ENCODE results near the gene ZNF311. TPM values are rescaled to one million over a fixed set of nuclear protein-coding genes. Genes with fewer than 3 reads are reported as not detected.

ZNF311 gene
- total and polyA plus RNA-seq, 9 of the 15 experiments (the other 6 are each of a cell fraction or from before 2014, with no cell fraction given) = 5.1 to 10.0 (median 7.5) TPM

DNA sequence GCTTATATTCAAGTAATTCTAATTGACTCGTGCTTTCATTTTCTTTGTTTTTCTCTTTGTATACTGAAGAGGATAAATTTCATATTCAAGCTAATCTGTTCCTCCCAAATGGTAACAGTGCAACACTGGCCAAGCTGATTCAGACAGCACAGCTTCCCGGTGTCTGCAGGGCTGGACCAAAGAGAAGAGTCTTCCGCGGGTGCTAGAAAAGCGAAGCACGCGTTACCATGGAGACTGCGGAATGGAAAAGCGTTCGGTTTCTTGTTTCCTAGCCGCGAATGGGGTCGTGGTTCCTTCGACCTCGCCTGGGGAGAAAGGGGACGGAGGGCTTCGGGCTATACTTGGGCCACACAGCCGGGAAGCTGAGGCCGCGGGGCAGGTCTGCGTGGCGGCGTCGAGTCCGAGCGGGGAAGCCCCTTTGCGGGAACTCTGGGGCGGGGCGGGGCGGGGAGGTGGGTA lies 6.2 kb upstream of the ZNF311 start (continued):
- TF ChIP-seq MAZ (CRISPR knock-in tag; conservative IDR thresholded peaks at IDR 0.05 in 1 of 2, IDR thresholded peaks at IDR 0.05 in 1 of 2) (peak in 1 of 2 experiments; percentile 40; a peak in 2 of 4 replicates), TGIF2 (CRISPR knock-in tag; IDR thresholded peaks at IDR 0.05) (no peak), BHLHE40 (IDR thresholded peaks at IDR 0.05; ENCODE audit: low read length) (peak; percentile 38; the same call in 1 of the 2 replicates), PTRF (tag; IDR thresholded peaks at IDR 0.05) (no peak), CHCHD3 (CRISPR knock-in tag; IDR thresholded peaks at IDR 0.05) (no peak), HMG20B (CRISPR knock-in tag; IDR thresholded peaks at IDR 0.05) (no peak), XRCC4 (IDR thresholded peaks at IDR 0.05; ENCODE audit: extremely low read depth, insufficient read depth, insufficient read length) (no peak), ZNF146 (CRISPR knock-in tag; IDR thresholded peaks at IDR 0.05; ENCODE audit: unreplicated experiment) (no peak), ZNF184 (CRISPR knock-in tag; IDR thresholded peaks at IDR 0.05) (no peak), ZNF668 (CRISPR knock-in tag; IDR thresholded peaks at IDR 0.05) (no peak)
- TF ChIP-seq, protein P1, sequence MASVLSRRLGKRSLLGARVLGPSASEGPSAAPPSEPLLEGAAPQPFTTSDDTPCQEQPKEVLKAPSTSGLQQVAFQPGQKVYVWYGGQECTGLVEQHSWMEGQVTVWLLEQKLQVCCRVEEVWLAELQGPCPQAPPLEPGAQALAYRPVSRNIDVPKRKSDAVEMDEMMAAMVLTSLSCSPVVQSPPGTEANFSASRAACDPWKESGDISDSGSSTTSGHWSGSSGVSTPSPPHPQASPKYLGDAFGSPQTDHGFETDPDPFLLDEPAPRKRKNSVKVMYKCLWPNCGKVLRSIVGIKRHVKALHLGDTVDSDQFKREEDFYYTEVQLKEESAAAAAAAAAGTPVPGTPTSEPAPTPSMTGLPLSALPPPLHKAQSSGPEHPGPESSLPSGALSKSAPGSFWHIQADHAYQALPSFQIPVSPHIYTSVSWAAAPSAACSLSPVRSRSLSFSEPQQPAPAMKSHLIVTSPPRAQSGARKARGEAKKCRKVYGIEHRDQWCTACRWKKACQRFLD (CRISPR knock-in tag; IDR thresholded peaks at IDR 0.05) = no peak
- TF ChIP-seq, protein P2, sequence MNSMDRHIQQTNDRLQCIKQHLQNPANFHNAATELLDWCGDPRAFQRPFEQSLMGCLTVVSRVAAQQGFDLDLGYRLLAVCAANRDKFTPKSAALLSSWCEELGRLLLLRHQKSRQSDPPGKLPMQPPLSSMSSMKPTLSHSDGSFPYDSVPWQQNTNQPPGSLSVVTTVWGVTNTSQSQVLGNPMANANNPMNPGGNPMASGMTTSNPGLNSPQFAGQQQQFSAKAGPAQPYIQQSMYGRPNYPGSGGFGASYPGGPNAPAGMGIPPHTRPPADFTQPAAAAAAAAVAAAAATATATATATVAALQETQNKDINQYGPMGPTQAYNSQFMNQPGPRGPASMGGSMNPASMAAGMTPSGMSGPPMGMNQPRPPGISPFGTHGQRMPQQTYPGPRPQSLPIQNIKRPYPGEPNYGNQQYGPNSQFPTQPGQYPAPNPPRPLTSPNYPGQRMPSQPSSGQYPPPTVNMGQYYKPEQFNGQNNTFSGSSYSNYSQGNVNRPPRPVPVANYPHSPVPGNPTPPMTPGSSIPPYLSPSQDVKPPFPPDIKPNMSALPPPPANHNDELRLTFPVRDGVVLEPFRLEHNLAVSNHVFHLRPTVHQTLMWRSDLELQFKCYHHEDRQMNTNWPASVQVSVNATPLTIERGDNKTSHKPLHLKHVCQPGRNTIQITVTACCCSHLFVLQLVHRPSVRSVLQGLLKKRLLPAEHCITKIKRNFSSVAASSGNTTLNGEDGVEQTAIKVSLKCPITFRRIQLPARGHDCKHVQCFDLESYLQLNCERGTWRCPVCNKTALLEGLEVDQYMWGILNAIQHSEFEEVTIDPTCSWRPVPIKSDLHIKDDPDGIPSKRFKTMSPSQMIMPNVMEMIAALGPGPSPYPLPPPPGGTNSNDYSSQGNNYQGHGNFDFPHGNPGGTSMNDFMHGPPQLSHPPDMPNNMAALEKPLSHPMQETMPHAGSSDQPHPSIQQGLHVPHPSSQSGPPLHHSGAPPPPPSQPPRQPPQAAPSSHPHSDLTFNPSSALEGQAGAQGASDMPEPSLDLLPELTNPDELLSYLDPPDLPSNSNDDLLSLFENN (IDR thresholded peaks at IDR 0.05; ENCODE audit: low read depth in 2 of 2, low read length in 2 of 2) = no peak
- TF ChIP-seq, protein P3, sequence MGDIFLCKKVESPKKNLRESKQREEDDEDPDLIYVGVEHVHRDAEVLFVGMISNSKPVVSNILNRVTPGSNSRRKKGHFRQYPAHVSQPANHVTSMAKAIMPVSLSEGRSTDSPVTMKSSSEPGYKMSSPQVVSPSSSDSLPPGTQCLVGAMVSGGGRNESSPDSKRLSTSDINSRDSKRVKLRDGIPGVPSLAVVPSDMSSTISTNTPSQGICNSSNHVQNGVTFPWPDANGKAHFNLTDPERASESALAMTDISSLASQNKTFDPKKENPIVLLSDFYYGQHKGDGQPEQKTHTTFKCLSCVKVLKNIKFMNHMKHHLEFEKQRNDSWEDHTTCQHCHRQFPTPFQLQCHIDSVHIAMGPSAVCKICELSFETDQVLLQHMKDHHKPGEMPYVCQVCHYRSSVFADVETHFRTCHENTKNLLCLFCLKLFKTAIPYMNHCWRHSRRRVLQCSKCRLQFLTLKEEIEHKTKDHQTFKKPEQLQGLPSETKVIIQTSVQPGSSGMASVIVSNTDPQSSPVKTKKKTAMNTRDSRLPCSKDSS (IDR thresholded peaks at IDR 0.05; ENCODE audit: low read depth, partially characterized antibody) = no peak
- TF ChIP-seq, protein P4, sequence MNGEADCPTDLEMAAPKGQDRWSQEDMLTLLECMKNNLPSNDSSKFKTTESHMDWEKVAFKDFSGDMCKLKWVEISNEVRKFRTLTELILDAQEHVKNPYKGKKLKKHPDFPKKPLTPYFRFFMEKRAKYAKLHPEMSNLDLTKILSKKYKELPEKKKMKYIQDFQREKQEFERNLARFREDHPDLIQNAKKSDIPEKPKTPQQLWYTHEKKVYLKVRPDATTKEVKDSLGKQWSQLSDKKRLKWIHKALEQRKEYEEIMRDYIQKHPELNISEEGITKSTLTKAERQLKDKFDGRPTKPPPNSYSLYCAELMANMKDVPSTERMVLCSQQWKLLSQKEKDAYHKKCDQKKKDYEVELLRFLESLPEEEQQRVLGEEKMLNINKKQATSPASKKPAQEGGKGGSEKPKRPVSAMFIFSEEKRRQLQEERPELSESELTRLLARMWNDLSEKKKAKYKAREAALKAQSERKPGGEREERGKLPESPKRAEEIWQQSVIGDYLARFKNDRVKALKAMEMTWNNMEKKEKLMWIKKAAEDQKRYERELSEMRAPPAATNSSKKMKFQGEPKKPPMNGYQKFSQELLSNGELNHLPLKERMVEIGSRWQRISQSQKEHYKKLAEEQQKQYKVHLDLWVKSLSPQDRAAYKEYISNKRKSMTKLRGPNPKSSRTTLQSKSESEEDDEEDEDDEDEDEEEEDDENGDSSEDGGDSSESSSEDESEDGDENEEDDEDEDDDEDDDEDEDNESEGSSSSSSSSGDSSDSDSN (IDR thresholded peaks at IDR 0.05; ENCODE audit: borderline replicate concordance in 1 of 2, low read depth in 2 of 2, low read length in 2 of 2) = peak in 1 of 2 experiments; percentile 65; a peak in 1 of 4 replicates
